Measurements from ENCODE around the gene TSPAN18.

DNA sequence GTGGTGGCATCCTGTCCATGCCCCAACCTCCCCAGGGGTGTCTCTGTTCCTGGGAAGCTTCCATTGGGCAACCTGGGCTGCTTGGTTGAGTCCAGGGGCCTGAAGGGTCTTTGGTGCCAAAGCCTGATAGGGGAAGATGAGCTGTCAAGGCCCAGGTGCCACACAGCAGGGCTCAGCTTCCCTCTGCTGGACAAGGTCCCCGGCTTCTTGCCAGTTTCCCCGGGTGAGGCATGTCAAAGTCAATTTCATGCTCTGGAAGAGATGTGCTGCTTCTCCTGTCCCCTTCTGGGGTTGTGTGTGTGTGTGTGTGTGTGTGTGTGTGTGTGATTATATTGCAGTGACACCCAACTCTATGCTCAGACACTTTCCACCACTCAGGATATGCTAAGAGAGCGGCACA lies 197.0 kb downstream of the TSPAN18 start:
- no peak for TF ChIP-seq POLR2AphosphoS5 (IDR thresholded peaks at IDR 0.05; ENCODE audit: insufficient read depth in 1 of 2, low read depth in 1 of 2)
- TF ChIP-seq, protein P1, sequence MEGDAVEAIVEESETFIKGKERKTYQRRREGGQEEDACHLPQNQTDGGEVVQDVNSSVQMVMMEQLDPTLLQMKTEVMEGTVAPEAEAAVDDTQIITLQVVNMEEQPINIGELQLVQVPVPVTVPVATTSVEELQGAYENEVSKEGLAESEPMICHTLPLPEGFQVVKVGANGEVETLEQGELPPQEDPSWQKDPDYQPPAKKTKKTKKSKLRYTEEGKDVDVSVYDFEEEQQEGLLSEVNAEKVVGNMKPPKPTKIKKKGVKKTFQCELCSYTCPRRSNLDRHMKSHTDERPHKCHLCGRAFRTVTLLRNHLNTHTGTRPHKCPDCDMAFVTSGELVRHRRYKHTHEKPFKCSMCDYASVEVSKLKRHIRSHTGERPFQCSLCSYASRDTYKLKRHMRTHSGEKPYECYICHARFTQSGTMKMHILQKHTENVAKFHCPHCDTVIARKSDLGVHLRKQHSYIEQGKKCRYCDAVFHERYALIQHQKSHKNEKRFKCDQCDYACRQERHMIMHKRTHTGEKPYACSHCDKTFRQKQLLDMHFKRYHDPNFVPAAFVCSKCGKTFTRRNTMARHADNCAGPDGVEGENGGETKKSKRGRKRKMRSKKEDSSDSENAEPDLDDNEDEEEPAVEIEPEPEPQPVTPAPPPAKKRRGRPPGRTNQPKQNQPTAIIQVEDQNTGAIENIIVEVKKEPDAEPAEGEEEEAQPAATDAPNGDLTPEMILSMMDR (IDR thresholded peaks at IDR 0.05) = no peak

Measured in vagina (tissue), 2 donors.